NB4 (cell line): ENCODE results near the gene GPRC5A.

ENCODE experiments used
- POLR2A ChIP-seq: IDR thresholded peaks from 2 replicates; pipeline ENCODE4 v1.6.1; 2011; ENCODE audit warnings: mild to moderate bottlenecking; ENCODE audit not compliant: insufficient read length; ENCODE audit errors: extremely low read depth
- TF ChIP-seq, protein P1 (sequence below): IDR thresholded peaks from one replicate; pipeline ENCODE4 v1.5.1; 2012; ENCODE audit warnings: low read depth, low read length

DNA sequence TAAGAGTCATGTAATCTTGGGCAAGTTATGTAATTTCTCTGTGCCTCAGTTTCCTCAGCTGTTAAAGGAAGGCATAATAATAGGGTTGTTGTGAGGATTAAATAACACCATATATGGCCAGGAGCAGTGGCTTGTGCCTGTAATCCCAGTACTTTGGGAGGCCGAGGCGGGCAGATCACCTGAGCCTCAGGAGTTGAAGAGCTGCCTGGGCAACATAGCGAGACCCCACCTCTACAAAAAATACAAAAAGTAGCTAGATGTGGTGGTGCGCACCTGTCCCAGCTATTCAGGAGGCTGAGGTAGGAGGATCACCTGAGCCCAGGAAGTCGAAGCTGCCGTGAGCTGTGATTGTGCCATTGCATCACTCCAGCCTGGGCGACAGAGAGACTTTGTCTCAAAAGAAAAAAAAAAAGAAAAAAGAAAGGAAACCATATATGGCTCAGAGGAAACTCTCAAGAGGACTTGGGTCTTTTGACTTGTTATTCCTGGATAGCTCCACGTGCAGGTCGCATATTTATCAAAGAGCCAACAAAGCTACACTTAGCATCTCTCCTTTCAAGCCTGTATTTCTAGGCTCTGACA lies 6.9 kb downstream of the GPRC5A start:
- TF ChIP-seq, protein P1, sequence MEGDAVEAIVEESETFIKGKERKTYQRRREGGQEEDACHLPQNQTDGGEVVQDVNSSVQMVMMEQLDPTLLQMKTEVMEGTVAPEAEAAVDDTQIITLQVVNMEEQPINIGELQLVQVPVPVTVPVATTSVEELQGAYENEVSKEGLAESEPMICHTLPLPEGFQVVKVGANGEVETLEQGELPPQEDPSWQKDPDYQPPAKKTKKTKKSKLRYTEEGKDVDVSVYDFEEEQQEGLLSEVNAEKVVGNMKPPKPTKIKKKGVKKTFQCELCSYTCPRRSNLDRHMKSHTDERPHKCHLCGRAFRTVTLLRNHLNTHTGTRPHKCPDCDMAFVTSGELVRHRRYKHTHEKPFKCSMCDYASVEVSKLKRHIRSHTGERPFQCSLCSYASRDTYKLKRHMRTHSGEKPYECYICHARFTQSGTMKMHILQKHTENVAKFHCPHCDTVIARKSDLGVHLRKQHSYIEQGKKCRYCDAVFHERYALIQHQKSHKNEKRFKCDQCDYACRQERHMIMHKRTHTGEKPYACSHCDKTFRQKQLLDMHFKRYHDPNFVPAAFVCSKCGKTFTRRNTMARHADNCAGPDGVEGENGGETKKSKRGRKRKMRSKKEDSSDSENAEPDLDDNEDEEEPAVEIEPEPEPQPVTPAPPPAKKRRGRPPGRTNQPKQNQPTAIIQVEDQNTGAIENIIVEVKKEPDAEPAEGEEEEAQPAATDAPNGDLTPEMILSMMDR, result no peak
- TF ChIP-seq POLR2A, result no peak
